HG02642 (cell line): Measurements from ENCODE around the gene SEMA3D.

ENCODE experiments used
- ATAC-seq: cut with Tn5 transposase; IDR thresholded peaks from one replicate; pipeline ENCODE4 v1.9.1; 2021; ENCODE audit warnings: mild to moderate bottlenecking; ENCODE audit not compliant: unreplicated experiment, poor library complexity

Gene SEMA3D

GRCh38 chr7:85052056-85052737 is 134.7 kb downstream of the SEMA3D start:
- ATAC-seq, result no peak

- ATAC-seq, result no peak
Observed at GRCh38 chr7:85046534-85046933, 140.3 kb downstream of the SEMA3D start.

- peak; percentile 61 for ATAC-seq
Observed at GRCh38 chr7:85041605-85042216, 145.1 kb downstream of the SEMA3D start.

GRCh38 chr7:85039196-85039923 is 147.5 kb downstream of the SEMA3D start:
- peak; percentile 91 for ATAC-seq

GRCh38 chr7:85038466-85038865 is 148.4 kb downstream of the SEMA3D start:
- no peak for ATAC-seq

GRCh38 chr7:85033263-85033662 is 153.6 kb downstream of the SEMA3D start:
- no peak for ATAC-seq

- no peak for ATAC-seq
Observed at GRCh38 chr7:85031475-85031874, 155.4 kb downstream of the SEMA3D start.

GRCh38 chr7:85030893-85031292 is 156.0 kb downstream of the SEMA3D start:
- no peak for ATAC-seq

- ATAC-seq, result peak; percentile 84
Observed at GRCh38 chr7:85025312-85025756, 161.5 kb downstream of the SEMA3D start.

GRCh38 chr7:85023916-85024315 is 162.9 kb downstream of the SEMA3D start:
- ATAC-seq, result no peak

GRCh38 chr7:85023066-85023712 is 163.7 kb downstream of the SEMA3D start:
- ATAC-seq, result no peak

- ATAC-seq, result no peak
Observed at GRCh38 chr7:85022064-85022697, 164.7 kb downstream of the SEMA3D start.

GRCh38 chr7:85021101-85021704 is 165.7 kb downstream of the SEMA3D start:
- no peak for ATAC-seq

- ATAC-seq, result no peak
Observed at GRCh38 chr7:85019778-85020177, 167.1 kb downstream of the SEMA3D start.

- ATAC-seq, result no peak
Observed at GRCh38 chr7:85019176-85019575, 167.7 kb downstream of the SEMA3D start.

- ATAC-seq, result no peak
Observed at GRCh38 chr7:85018498-85018897, 168.4 kb downstream of the SEMA3D start.

GRCh38 chr7:85016286-85016685 is 170.6 kb downstream of the SEMA3D start:
- ATAC-seq, result no peak

GRCh38 chr7:85014936-85015660 is 171.8 kb downstream of the SEMA3D start:
- ATAC-seq, result no peak

GRCh38 chr7:85011127-85011526 is 175.7 kb downstream of the SEMA3D start:
- no peak for ATAC-seq
